H1 (cell line): ENCODE measurements around the gene CCL25. TPM values are rescaled to one million over a fixed set of nuclear protein-coding genes. Genes with fewer than 3 reads are reported as not detected.

Source experiments
- BRCA1 ChIP-seq: IDR thresholded peaks from 2 replicates; pipeline ENCODE4 v1.6.1; 2012; ENCODE audit warnings: low read depth, low read length, improper control_type of control experiment
- polyA plus RNA-seq, 7 experiments: library from polyadenylated mRNA; depleted of rRNA in 3 of 7; stranded (reverse) in 5 of 7; unstranded in 2 of 7; fragments of >200 nt in 5 of 7; fragments of 200-250 nt in 2 of 7; gene quantifications; 1 replicate in 5 of 7; 2 replicates in 1 of 7; 4 replicates in 1 of 7; pipeline versions ENCODE4 v1.2.1 to v1.2.3, GENCODE V29; 2011 to 2013; ENCODE audit warnings: missing spikeins in 2 of 7, mixed read lengths in 2 of 7
- total RNA-seq: library from RNA; stranded (reverse); fragmentation: NEBNext Ultra II Directional; extraction: Animal tissue kit (Norgen Biotek cat#: 25700); gene quantifications from 2 replicates; pipeline ENCODE4 v1.2.1, GENCODE V29; 2021

The CCL25 gene
- total and polyA plus RNA-seq, 2 of the 8 experiments (the other 6 are each of a cell fraction or from before 2014, with no cell fraction given) = 0.59 TPM; not detected in 1

DNA sequence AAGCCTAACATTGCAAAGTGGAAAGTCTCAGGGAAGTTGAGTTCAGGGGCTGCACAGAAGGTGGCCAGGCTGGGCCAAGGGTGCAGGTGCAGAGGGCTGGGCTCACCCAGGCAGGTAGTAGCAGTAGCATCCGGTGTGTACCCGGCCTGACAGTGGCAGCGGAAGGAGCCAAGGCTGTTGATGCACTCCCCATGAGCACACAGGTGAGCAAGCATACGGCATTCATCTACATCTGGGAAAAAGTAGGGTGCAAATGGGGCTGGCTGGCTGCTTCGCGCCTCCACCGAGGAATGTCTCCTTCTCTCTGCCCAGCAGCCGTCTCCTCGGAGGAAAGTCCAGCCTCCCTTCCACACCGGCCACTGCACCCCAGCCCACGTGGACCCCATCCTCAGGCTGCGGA is 30.6 kb downstream of the CCL25 start (continued):
- no peak for TF ChIP-seq BRCA1
